Tongue (tissue), 2 donors: ENCODE results near the gene HMBS. TPM values are rescaled to one million over a fixed set of nuclear protein-coding genes. Genes with fewer than 3 reads are reported as not detected.

Source experiments
- DNase-seq: peaks from one replicate; pipeline ENCODE4 v3.0.0-alpha.2; 2015
- total RNA-seq: library from RNA; depleted of rRNA; stranded (reverse); fragments of >200 nt; gene quantifications from one replicate; pipeline ENCODE4 v1.2.3, GENCODE V29; 2014

Gene HMBS
- total RNA-seq, 1 donor from 2014 or later, result 21.0 TPM

- peak; percentile 98 for DNase-seq
Measured at GRCh38 chr11:119067371-119068222, 17.1 kb upstream of the HMBS start, which contains the start of gene VPS11. TSS of gene VPS11 (plus strand) at chr11:119067818. CDS start at chr11:119067824, 6 bp downstream.

- DNase-seq, result no peak
Measured at GRCh38 chr11:119077839-119078238, 6.8 kb upstream of the HMBS start.

GRCh38 chr11:119078675-119079420, 5.8 kb upstream of the HMBS start:
- DNase-seq, result no peak

GRCh38 chr11:119081682-119082260, 2.9 kb upstream of the HMBS start:
- DNase-seq, result no peak

GRCh38 chr11:119085437-119085847, 761 bp downstream of the HMBS start:
- DNase-seq, result no peak

GRCh38 chr11:119087123-119087522, 2.4 kb downstream of the HMBS start:
- DNase-seq, result no peak

- DNase-seq, result no peak
Measured at GRCh38 chr11:119087747-119088241, 3.1 kb downstream of the HMBS start.

- DNase-seq, result no peak
Measured at GRCh38 chr11:119088406-119088805, 3.7 kb downstream of the HMBS start.

GRCh38 chr11:119089319-119089718, 4.6 kb downstream of the HMBS start:
- DNase-seq, result no peak

GRCh38 chr11:119091178-119091577, 6.5 kb downstream of the HMBS start:
- peak; percentile 62 for DNase-seq

GRCh38 chr11:119091966-119092879, 7.5 kb downstream of the HMBS start:
- DNase-seq, result no peak

GRCh38 chr11:119092880-119093842, 8.5 kb downstream of the HMBS start:
- DNase-seq, result no peak

GRCh38 chr11:119093942-119094815, 9.5 kb downstream of the HMBS start:
- peak; percentile 48 for DNase-seq

GRCh38 chr11:119094816-119095065, 10.1 kb downstream of the HMBS start:
- peak; percentile 87 for DNase-seq

GRCh38 chr11:119095066-119095880, 10.6 kb downstream of the HMBS start:
- DNase-seq, result peak; percentile 100

GRCh38 chr11:119099711-119100110, 15.0 kb downstream of the HMBS start:
- DNase-seq, result no peak

- no peak for DNase-seq
Measured at GRCh38 chr11:119100246-119100970, 15.7 kb downstream of the HMBS start.
